ENCODE results near the gene ALLC. TPM values are rescaled to one million over a fixed set of nuclear protein-coding genes. Genes with fewer than 3 reads are reported as not detected.

The ALLC gene
- total and polyA plus RNA-seq, 2 experiments from 2014 or later = not detected

DNA sequence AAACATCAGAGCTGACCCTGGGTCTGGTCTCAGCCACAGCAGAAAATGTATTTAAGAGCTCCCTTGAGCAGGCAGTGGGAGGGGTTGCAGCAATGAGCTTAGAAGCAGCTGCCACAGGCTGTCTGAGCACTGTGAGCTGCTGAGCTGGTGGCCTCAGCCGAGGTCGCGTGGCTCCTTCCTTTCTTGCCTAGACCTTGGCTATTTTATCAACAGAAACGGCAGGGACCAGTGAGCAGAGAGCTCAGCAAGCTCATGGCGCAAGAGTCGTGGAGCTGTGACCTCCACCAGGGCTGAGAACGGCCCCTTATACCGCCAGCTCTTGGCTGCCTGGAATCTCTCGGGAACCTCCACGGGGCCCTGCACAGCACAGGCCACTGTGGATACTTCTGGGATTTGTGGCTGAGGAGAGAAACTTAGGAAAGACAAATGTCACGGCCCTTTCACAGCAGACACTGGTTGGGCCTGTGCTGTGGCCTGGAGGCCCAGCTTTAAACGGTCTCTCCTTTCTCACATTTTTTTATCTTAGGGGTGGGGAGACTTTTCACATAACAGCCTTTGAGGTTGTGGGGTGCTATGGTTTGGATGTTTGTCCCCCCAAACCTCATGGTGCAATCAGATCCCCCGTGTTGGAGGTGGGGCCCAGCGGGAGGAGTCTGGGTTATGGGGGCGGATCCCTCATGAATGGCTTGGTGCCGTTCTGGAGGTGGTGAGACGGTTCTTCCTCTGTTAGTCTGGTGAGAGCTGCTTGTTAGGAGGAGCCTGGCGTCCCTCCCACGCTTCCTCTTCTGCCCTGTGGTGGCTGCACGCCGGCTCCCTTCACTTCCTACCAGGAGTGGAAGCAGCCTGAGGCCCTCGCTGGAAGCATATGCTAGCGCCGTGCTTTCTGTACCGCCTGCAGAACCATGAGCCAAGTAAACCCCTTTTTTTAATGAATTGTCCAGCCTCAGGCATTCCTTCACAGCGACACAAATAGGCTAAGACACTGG, 1.7 kb downstream of the ALLC start:
- Histone ChIP-seq H3K27me3 (ENCODE audit: insufficient read depth) (no peaks in the 10 kb centered on the region), H3K4me3 (no peak overlapping the region), H2AFZ (peak overlapping the region; percentile 81), H3K79me2 (replicated peaks; ENCODE audit: insufficient read depth) (no peaks in the 10 kb centered on the region), H3K4me2 (peak overlapping the region; percentile 14; the same call in 1 of the 2 replicates), H4K20me1 (replicated peaks; ENCODE audit: insufficient read depth) (no peaks in the 10 kb centered on the region), H3F3A (replicated peaks; ENCODE audit: low read depth) (no peaks in the 10 kb centered on the region), H3K36me3 (ENCODE audit: insufficient read depth) (no peaks in the 10 kb centered on the region), H3K4me1 (ENCODE audit: insufficient read depth) (0 out of 2 replicates have a peak, but pooled peaks cover 4% of the 10 kb centered on the region), H3K27ac (ENCODE audit: low read depth) (no peak overlapping the region), H3K9me2 (ENCODE audit: insufficient read depth) (no peaks in the 10 kb centered on the region)
- Mint-ChIP-seq H3K27me3 (ENCODE audit: insufficient read depth, low read depth, poor library complexity) (no peaks in the 10 kb centered on the region), H3K36me3 (ENCODE audit: low read depth) (no peaks in the 10 kb centered on the region), H3K9me3 (no peaks in the 10 kb centered on the region), H3K4me1 (peaks cover 18% of the 10 kb centered on the region), H3K27ac (no peak overlapping the region; the same call in 1 of the 2 replicates), H3K4me3 (no peak overlapping the region)
- ATAC-seq = peak; percentile 51
- no peak for DNase-seq (ENCODE audit: low spot score)
- TF ChIP-seq ZNF114 (CRISPR knock-in tag; IDR thresholded peaks at IDR 0.05) (no peak), CTCF (conservative IDR thresholded peaks at IDR 0.05; ENCODE audit: low read depth in 2 of 2) (no peak), REST (IDR thresholded peaks at IDR 0.05; ENCODE audit: unreplicated experiment) (no peak), ZNF331 (CRISPR knock-in tag; IDR thresholded peaks at IDR 0.05; ENCODE audit: low read depth) (no peak), POLR2AphosphoS5 (IDR thresholded peaks at IDR 0.05; ENCODE audit: low read depth) (no peak), EZH2phosphoT487 (IDR thresholded peaks at IDR 0.05; ENCODE audit: unreplicated experiment) (no peak), CREB1 (CRISPR knock-in tag; IDR thresholded peaks at IDR 0.05; ENCODE audit: low read depth) (no peak), STAT1 (IDR thresholded peaks at IDR 0.05; ENCODE audit: unreplicated experiment) (no peak), NANOG (IDR thresholded peaks at IDR 0.05; ENCODE audit: borderline replicate concordance) (no peak), EZH2 (IDR thresholded peaks at IDR 0.05; ENCODE audit: low read depth, unreplicated experiment) (no peak), JUNB (IDR thresholded peaks at IDR 0.05; ENCODE audit: unreplicated experiment) (no peak)
- TF ChIP-seq, protein P1, sequence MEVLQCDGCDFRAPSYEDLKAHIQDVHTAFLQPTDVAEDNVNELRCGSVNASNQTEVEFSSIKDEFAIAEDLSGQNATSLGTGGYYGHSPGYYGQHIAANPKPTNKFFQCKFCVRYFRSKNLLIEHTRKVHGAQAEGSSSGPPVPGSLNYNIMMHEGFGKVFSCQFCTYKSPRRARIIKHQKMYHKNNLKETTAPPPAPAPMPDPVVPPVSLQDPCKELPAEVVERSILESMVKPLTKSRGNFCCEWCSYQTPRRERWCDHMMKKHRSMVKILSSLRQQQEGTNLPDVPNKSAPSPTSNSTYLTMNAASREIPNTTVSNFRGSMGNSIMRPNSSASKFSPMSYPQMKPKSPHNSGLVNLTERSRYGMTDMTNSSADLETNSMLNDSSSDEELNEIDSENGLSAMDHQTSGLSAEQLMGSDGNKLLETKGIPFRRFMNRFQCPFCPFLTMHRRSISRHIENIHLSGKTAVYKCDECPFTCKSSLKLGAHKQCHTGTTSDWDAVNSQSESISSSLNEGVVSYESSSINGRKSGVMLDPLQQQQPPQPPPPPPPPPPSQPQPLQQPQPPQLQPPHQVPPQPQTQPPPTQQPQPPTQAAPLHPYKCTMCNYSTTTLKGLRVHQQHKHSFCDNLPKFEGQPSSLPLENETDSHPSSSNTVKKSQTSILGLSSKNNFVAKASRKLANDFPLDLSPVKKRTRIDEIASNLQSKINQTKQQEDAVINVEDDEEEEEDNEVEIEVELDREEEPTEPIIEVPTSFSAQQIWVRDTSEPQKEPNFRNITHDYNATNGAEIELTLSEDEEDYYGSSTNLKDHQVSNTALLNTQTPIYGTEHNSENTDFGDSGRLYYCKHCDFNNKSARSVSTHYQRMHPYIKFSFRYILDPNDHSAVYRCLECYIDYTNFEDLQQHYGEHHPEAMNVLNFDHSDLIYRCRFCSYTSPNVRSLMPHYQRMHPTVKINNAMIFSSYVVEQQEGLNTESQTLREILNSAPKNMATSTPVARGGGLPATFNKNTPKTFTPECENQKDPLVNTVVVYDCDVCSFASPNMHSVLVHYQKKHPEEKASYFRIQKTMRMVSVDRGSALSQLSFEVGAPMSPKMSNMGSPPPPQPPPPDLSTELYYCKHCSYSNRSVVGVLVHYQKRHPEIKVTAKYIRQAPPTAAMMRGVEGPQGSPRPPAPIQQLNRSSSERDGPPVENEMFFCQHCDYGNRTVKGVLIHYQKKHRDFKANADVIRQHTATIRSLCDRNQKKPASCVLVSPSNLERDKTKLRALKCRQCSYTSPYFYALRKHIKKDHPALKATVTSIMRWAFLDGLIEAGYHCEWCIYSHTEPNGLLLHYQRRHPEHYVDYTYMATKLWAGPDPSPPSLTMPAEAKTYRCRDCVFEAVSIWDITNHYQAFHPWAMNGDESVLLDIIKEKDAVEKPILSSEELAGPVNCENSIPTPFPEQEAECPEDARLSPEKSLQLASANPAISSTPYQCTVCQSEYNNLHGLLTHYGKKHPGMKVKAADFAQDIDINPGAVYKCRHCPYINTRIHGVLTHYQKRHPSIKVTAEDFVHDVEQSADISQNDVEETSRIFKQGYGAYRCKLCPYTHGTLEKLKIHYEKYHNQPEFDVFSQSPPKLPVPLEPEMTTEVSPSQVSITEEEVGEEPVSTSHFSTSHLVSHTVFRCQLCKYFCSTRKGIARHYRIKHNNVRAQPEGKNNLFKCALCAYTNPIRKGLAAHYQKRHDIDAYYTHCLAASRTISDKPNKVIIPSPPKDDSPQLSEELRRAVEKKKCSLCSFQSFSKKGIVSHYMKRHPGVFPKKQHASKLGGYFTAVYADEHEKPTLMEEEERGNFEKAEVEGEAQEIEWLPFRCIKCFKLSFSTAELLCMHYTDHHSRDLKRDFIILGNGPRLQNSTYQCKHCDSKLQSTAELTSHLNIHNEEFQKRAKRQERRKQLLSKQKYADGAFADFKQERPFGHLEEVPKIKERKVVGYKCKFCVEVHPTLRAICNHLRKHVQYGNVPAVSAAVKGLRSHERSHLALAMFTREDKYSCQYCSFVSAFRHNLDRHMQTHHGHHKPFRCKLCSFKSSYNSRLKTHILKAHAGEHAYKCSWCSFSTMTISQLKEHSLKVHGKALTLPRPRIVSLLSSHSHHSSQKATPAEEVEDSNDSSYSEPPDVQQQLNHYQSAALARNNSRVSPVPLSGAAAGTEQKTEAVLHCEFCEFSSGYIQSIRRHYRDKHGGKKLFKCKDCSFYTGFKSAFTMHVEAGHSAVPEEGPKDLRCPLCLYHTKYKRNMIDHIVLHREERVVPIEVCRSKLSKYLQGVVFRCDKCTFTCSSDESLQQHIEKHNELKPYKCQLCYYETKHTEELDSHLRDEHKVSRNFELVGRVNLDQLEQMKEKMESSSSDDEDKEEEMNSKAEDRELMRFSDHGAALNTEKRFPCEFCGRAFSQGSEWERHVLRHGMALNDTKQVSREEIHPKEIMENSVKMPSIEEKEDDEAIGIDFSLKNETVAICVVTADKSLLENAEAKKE (CRISPR knock-in tag; IDR thresholded peaks at IDR 0.05) = no peak
- TF ChIP-seq, protein P2, sequence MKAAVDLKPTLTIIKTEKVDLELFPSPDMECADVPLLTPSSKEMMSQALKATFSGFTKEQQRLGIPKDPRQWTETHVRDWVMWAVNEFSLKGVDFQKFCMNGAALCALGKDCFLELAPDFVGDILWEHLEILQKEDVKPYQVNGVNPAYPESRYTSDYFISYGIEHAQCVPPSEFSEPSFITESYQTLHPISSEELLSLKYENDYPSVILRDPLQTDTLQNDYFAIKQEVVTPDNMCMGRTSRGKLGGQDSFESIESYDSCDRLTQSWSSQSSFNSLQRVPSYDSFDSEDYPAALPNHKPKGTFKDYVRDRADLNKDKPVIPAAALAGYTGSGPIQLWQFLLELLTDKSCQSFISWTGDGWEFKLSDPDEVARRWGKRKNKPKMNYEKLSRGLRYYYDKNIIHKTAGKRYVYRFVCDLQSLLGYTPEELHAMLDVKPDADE (IDR thresholded peaks at IDR 0.05) = no peak

Data from GM23338 (cell line).